ENCODE measurements around the gene CCDC127. TPM values are rescaled to one million over a fixed set of nuclear protein-coding genes. Genes with fewer than 3 reads are reported as not detected.

The CCDC127 gene
- polyA plus RNA-seq, 3 donors: 0.68 to 1.5 (median 0.85) TPM

- Mint-ChIP-seq H3K27ac (no peak overlapping the region), H3K9me3 (peaks cover 3 to 16% (median 6%) of the 10 kb centered on the region in 7 donors), H3K36me3 (no peaks in the 10 kb centered on the region), H3K4me3 (no peak overlapping the region), H3K27me3 (ENCODE audit: low read depth in 3 of 3) (peaks cover 7 to 10% (median 8%) of the 10 kb centered on the region in 3 donors), H3K4me1 (no peaks in the 10 kb centered on the region)
- Histone ChIP-seq H3K27me3 (ENCODE audit: control insufficient read depth in 2 of 2, insufficient read depth in 2 of 2, low read length in 2 of 2) (no peaks in the 10 kb centered on the region), H3K9me3 (replicated peaks in 1 of 2; ENCODE audit: control insufficient read depth in 1 of 2, insufficient read depth in 1 of 2, low read length in 2 of 2) (peaks cover 0 to 7% of the 10 kb centered on the region in 2 donors), H3K4me1 (ENCODE audit: control insufficient read depth in 1 of 2, insufficient read depth in 2 of 2, low read length in 2 of 2) (no peaks in the 10 kb centered on the region), H3K9ac (ENCODE audit: insufficient read depth, low read length, poor library complexity, severe bottlenecking) (no peak overlapping the region), H3K36me3 (replicated peaks in 1 of 2; ENCODE audit: control insufficient read depth in 1 of 2, insufficient read depth in 2 of 2, low read length in 2 of 2) (no peaks in the 10 kb centered on the region), H3K79me2 (ENCODE audit: insufficient read depth, low read length) (no peaks in the 10 kb centered on the region), H4K20me1 (ENCODE audit: insufficient read depth, low read length) (no peaks in the 10 kb centered on the region), H3K27ac (ENCODE audit: low read depth in 1 of 2, low read length in 2 of 2) (no peak overlapping the region), H3K4me2 (replicated peaks; ENCODE audit: extremely low read depth, low read length, poor library complexity, severe bottlenecking) (no peak overlapping the region), H2AFZ (ENCODE audit: insufficient read depth, low read depth, low read length, poor library complexity, severe bottlenecking) (no peak overlapping the region), H3K4me3 (replicated peaks in 1 of 3; ENCODE audit: low read depth in 2 of 3, low read length in 3 of 3) (no peak overlapping the region)
- no peak for DNase-seq
- no peak for TF ChIP-seq CTCF (IDR thresholded peaks at IDR 0.05)
- 85% methylated on average over 14 of the region's 14 CpGs for WGBS (ENCODE audit: insufficient coverage)
- intact Hi-C loops (cut with micrococcal nuclease): no loop called here
Observed at GRCh38 chr5:164244-164643, 53.7 kb downstream of the CCDC127 start.

GRCh38 chr5:163841-164240, 54.1 kb downstream of the CCDC127 start:
- no peaks in the 10 kb centered on the region for H3K4me1 Mint-ChIP-seq
- intact Hi-C loops (cut with micrococcal nuclease): no loop called here

More at GRCh38 chr5:163841-164240, 54.1 kb downstream of the CCDC127 start:
- no peak overlapping the region for H3K9ac ChIP-seq (ENCODE audit: insufficient read depth, low read length, poor library complexity, severe bottlenecking)
- no peak for TF ChIP-seq CTCF (IDR thresholded peaks at IDR 0.05)
- H3K9me3 ChIP-seq (replicated peaks in 1 of 2; ENCODE audit: control insufficient read depth in 1 of 2, insufficient read depth in 1 of 2, low read length in 2 of 2): peaks cover 0 to 7% of the 10 kb centered on the region in 2 donors
- no CpG with 5 or more reads among the region's 13 CpGs for WGBS (ENCODE audit: insufficient coverage)
- H3K4me2 ChIP-seq (replicated peaks; ENCODE audit: extremely low read depth, low read length, poor library complexity, severe bottlenecking): no peak overlapping the region
- no peak overlapping the region for H3K4me3 ChIP-seq (replicated peaks in 1 of 3; ENCODE audit: low read depth in 2 of 3, low read length in 3 of 3)
- no peak overlapping the region for H2AFZ ChIP-seq (ENCODE audit: insufficient read depth, low read depth, low read length, poor library complexity, severe bottlenecking)
- no peaks in the 10 kb centered on the region for H3K79me2 ChIP-seq (ENCODE audit: insufficient read depth, low read length)
- H3K27me3 ChIP-seq (ENCODE audit: control insufficient read depth in 2 of 2, insufficient read depth in 2 of 2, low read length in 2 of 2): no peaks in the 10 kb centered on the region
- H3K4me1 ChIP-seq (ENCODE audit: control insufficient read depth in 1 of 2, insufficient read depth in 2 of 2, low read length in 2 of 2): no peaks in the 10 kb centered on the region
- Mint-ChIP-seq H3K9me3 (peaks cover 3 to 16% (median 6%) of the 10 kb centered on the region in 7 donors), H3K4me3 (no peak overlapping the region), H3K27ac (no peak overlapping the region), H3K36me3 (no peaks in the 10 kb centered on the region), H3K27me3 (ENCODE audit: low read depth in 3 of 3) (peaks cover 9 to 12% (median 10%) of the 10 kb centered on the region in 3 donors)
- no peaks in the 10 kb centered on the region for H4K20me1 ChIP-seq (ENCODE audit: insufficient read depth, low read length)
- no peaks in the 10 kb centered on the region for H3K36me3 ChIP-seq (replicated peaks in 1 of 2; ENCODE audit: control insufficient read depth in 1 of 2, insufficient read depth in 2 of 2, low read length in 2 of 2)
- DNase-seq: no peak
- no peak overlapping the region for H3K27ac ChIP-seq (ENCODE audit: low read depth in 1 of 2, low read length in 2 of 2)

Data from CD14-positive monocyte (primary cell).